HG03097 (cell line): ENCODE measurements around the gene TMEM50B.

ENCODE experiments used
- ATAC-seq: cut with Tn5 transposase; IDR thresholded peaks from one replicate; pipeline ENCODE4 v1.9.1; 2021; ENCODE audit not compliant: unreplicated experiment, low FRiP score

Gene TMEM50B

GRCh38 chr21:33401630-33401992, 78.2 kb downstream of the TMEM50B start:
- no peak for ATAC-seq
